Peyer's patch (tissue), 4 donors: Measurements from ENCODE around the gene WASF3. TPM values are rescaled to one million over a fixed set of nuclear protein-coding genes. Genes with fewer than 3 reads are reported as not detected.

Experiments used
- DNase-seq, 3 donors: peaks; one replicate each; pipeline ENCODE4 v3.0.0-alpha.2; 2017 to 2019
- H3K27ac ChIP-seq, 4 donors: fragments of 200-600 bp; sonication (generic); one replicate each; pipeline ENCODE4 v1.5.1; 2016 to 2019
- H3K27me3 ChIP-seq, 2 donors: fragments of 200-600 bp; sonication (generic); one replicate each; pipeline ENCODE4 v1.5.1; 2019
- H3K36me3 ChIP-seq, 3 donors: fragments of 200-600 bp; sonication (generic); one replicate each; pipeline ENCODE4 v1.5.1; 2016 to 2019
- H3K4me1 ChIP-seq, 4 donors: fragments of 200-600 bp; sonication (generic); one replicate each; pipeline ENCODE4 v1.5.1; 2016 to 2019
- H3K4me3 ChIP-seq, 4 donors: fragments of 200-600 bp; sonication (generic); 1 replicate in 3 of 4; 2 replicates in 1 of 4; pipeline ENCODE4 v1.5.1; 2016 to 2019; ENCODE audit warnings: mild to moderate bottlenecking in 1 of 4
- H3K9me3 ChIP-seq, 4 donors: fragments of 200-600 bp; sonication (generic); one replicate each; pipeline ENCODE4 v1.5.1; 2016 to 2019; ENCODE audit warnings: mild to moderate bottlenecking in 1 of 4
- POLR2A ChIP-seq, 2 donors: fragments of 450-650 bp; IDR thresholded peaks; one replicate each; pipeline ENCODE4 v1.5.1; 2017; ENCODE audit warnings: antibody characterized with exemption in 2 of 2, mild to moderate bottlenecking in 2 of 2, moderate library complexity in 2 of 2
- total RNA-seq, 4 donors: library from RNA; depleted of rRNA; stranded (reverse); fragments of >200 nt; gene quantifications; one replicate each; pipeline ENCODE4 v1.1.0, GENCODE V29; 2016
- TF ChIP-seq, protein P1 (sequence below), 6 experiments: fragments of 450-650 bp in 4 of 6; fragments of 200-600 bp in 2 of 6; sonication (generic) in 1 of 6; IDR thresholded peaks; one replicate each; pipeline ENCODE4 v1.5.1; 2017 to 2019; ENCODE audit warnings: antibody characterized with exemption in 6 of 6, mild to moderate bottlenecking in 3 of 6, moderate library complexity in 1 of 6

WASF3 gene
- total RNA-seq, 4 donors from 2014 or later: 1.1 to 23.9 (median 2.7) TPM

DNA sequence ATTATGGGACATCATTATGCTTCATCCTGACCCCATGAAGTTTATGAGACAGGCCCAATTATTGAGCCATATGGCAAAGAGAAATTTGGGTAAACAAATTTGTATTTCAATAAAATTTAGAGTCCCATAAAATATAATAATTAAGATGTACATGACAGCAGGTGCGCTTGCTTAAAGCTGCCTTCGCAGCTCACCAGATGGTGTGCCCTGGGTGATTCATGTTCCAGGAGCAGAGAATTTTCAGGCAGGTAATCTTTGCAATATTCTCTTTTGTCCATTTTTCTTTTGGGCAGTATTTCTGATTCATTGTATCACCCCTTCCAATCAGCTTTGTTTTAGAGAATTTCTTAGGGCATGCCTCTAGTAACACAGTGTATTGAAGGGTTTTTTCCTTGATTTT, 39.5 kb upstream of the WASF3 start:
- no peak for DNase-seq
- Histone ChIP-seq H3K27me3 (no peaks in the 10 kb centered on the region), H3K4me1 (no peaks in the 10 kb centered on the region), H3K27ac (no peak overlapping the region), H3K4me3 (no peak overlapping the region), H3K36me3 (no peaks in the 10 kb centered on the region), H3K9me3 (no peaks in the 10 kb centered on the region)
- no peak for TF ChIP-seq POLR2A (IDR thresholded peaks at IDR 0.05)
- TF ChIP-seq, protein P1, sequence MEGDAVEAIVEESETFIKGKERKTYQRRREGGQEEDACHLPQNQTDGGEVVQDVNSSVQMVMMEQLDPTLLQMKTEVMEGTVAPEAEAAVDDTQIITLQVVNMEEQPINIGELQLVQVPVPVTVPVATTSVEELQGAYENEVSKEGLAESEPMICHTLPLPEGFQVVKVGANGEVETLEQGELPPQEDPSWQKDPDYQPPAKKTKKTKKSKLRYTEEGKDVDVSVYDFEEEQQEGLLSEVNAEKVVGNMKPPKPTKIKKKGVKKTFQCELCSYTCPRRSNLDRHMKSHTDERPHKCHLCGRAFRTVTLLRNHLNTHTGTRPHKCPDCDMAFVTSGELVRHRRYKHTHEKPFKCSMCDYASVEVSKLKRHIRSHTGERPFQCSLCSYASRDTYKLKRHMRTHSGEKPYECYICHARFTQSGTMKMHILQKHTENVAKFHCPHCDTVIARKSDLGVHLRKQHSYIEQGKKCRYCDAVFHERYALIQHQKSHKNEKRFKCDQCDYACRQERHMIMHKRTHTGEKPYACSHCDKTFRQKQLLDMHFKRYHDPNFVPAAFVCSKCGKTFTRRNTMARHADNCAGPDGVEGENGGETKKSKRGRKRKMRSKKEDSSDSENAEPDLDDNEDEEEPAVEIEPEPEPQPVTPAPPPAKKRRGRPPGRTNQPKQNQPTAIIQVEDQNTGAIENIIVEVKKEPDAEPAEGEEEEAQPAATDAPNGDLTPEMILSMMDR (IDR thresholded peaks at IDR 0.05): no peak

DNA sequence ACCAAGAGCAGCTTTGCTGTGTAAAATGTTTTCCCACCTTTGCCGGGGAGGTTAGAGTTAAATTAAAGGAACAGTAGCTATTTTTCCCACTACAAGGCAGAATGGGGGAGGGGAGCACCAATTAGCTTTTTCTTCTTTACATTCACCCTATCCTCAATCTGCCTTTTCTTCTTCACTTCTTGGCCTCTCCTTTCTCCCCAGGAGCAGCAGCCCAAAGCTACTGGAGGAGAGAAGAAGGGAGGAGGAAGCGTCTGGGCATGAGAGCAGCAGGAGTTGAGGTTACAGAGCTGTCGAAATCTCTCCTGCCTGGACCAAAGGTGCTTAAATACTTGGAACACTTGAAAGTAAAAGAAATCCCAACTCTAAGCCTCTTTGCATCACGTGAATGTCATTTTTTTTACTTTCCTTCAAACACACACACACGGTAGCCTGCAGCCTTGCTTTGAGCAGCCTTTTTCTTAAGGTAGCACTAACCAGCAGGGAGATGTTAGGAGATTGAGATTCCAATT, 39.0 kb upstream of the WASF3 start:
- no peak for DNase-seq
- Histone ChIP-seq H3K4me3 (no peak overlapping the region), H3K4me1 (no peaks in the 10 kb centered on the region), H3K27ac (no peak overlapping the region), H3K36me3 (no peaks in the 10 kb centered on the region), H3K27me3 (no peaks in the 10 kb centered on the region), H3K9me3 (no peaks in the 10 kb centered on the region)
- no peak for TF ChIP-seq POLR2A (IDR thresholded peaks at IDR 0.05)
- TF ChIP-seq, protein P1 (IDR thresholded peaks at IDR 0.05): no peak

DNA sequence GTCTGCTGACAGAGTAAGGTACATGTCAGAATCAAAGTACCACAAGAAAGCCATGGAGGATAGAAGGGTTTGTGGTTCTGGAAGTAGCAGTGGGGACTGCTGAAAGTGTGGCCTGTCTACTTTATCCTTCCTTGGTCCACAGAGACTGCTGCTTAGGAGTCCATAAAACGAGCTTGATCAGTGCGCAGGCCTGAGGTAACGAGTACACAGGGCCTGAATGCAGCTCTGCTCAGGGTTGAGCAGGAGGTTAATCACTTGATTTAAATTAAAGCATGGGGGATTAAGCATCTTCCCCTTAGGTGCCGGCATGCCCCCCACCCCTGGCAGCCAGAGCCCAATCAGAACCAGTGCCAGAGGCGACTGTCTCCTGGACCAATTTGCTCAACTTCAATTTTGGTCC, 34.9 kb upstream of the WASF3 start:
- TF ChIP-seq POLR2A (IDR thresholded peaks at IDR 0.05): no peak
- TF ChIP-seq, protein P1 (IDR thresholded peaks at IDR 0.05): no peak
- DNase-seq: no peak
- no peaks in the 10 kb centered on the region for H3K9me3 ChIP-seq
- no peaks in the 10 kb centered on the region for H3K4me1 ChIP-seq
- no peak overlapping the region for H3K4me3 ChIP-seq
- H3K36me3 ChIP-seq: no peaks in the 10 kb centered on the region
- no peaks in the 10 kb centered on the region for H3K27me3 ChIP-seq
- no peak overlapping the region for H3K27ac ChIP-seq

DNA sequence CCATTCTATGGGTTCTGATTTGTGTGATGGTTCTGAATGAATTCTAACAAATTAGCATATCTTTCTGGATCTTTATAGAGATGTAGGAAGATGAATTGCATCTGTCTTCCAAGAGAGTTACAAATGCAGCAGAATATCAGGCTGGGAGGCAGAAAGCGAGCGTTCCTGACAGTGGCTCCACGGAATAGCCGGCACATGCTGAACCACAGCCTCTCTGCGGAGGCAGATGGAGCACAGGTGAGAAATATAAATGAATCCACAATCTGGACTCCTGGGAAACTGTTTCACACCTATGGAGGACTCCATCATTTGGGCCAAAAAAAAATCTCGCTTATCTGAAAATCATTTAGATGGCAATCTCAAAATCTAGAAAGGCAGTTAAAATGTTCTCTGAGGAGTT, 34.5 kb upstream of the WASF3 start:
- Histone ChIP-seq H3K36me3 (no peaks in the 10 kb centered on the region), H3K27ac (no peak overlapping the region), H3K4me1 (no peaks in the 10 kb centered on the region), H3K27me3 (no peaks in the 10 kb centered on the region), H3K4me3 (no peak overlapping the region), H3K9me3 (no peaks in the 10 kb centered on the region)
- DNase-seq: no peak
- TF ChIP-seq POLR2A (IDR thresholded peaks at IDR 0.05): no peak
- TF ChIP-seq, protein P1 (IDR thresholded peaks at IDR 0.05): no peak

DNA sequence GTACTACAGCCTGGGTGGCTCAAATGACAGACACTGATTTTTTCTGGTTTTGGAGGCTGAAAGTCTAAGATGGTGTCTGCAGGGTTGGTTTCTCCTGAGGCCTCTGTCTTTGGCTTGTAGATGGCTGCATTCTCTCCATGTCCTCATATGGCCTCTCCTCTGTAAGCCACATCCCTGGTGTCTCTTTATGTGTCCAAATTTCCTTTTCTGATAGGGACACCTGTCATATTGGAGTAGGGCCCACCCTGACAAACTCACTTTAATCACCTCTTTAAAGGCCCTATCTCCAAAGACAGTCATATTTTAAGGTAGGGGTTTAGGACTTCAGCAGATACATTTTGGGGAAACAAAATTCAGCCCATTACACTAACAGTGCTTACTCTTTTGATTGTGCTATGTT, 32.0 kb upstream of the WASF3 start:
- H3K27ac ChIP-seq: no peak overlapping the region
- no peaks in the 10 kb centered on the region for H3K27me3 ChIP-seq
- H3K9me3 ChIP-seq: no peaks in the 10 kb centered on the region
- DNase-seq: no peak
- TF ChIP-seq POLR2A (IDR thresholded peaks at IDR 0.05): no peak
- TF ChIP-seq, protein P1 (IDR thresholded peaks at IDR 0.05): no peak
- no peak overlapping the region for H3K4me3 ChIP-seq
- no peaks in the 10 kb centered on the region for H3K36me3 ChIP-seq
- no peaks in the 10 kb centered on the region for H3K4me1 ChIP-seq

DNA sequence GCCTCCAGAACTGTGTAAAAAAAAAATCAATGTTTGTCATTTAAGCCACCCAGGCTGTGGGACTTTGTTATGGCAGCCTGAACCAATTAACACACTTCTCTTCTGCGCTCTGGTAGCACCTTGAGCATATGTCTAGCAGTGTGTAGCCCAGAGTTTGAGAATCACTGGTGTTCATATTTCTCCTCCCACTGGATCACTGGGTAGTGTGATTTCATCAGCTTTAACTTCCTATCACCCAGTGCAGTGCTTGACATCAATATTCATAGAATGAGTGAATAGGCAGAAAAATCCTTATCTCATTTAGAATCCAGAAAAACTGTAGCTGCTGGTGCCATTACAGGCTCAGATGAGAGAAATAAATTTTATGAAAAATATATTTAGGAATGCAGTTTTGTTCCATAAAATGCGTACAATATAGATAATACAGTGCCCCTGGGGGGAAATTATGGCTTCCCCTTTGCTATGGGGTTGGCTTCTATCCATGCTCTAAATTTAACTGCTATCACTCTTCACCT, 30.7 kb upstream of the WASF3 start:
- DNase-seq: no peak
- H3K27me3 ChIP-seq: no peaks in the 10 kb centered on the region
- no peak overlapping the region for H3K4me3 ChIP-seq
- H3K36me3 ChIP-seq: no peaks in the 10 kb centered on the region
- no peaks in the 10 kb centered on the region for H3K9me3 ChIP-seq
- no peak for TF ChIP-seq POLR2A (IDR thresholded peaks at IDR 0.05)
- TF ChIP-seq, protein P1 (IDR thresholded peaks at IDR 0.05): no peak
- H3K4me1 ChIP-seq: no peaks in the 10 kb centered on the region
- no peak overlapping the region for H3K27ac ChIP-seq
